ENCODE data around the gene RBMS1. TPM values are rescaled to one million over a fixed set of nuclear protein-coding genes. Genes with fewer than 3 reads are reported as not detected.

RBMS1 gene
- total RNA-seq, 4 donors from 2014 or later, result 13.0 to 24.5 (median 14.1) TPM

- ATAC-seq (no peak), DNase-seq (no peak)
- Histone ChIP-seq H3K27me3 (no peaks in the 10 kb centered on the region), H3K4me1 (peaks cover 33 to 42% of the 10 kb centered on the region in 2 donors), H3K27ac (peak overlapping the region in 3 of 4 donors; percentile 83 to 87 (median 85)), H3K36me3 (no peaks in the 10 kb centered on the region), H3K9me3 (no peaks in the 10 kb centered on the region), H3K4me3 (peak overlapping the region in 1 of 4 donors; percentile 38)
- TF ChIP-seq CTCF (IDR thresholded peaks at IDR 0.05 in 4 of 5, conservative IDR thresholded peaks at IDR 0.05 in 1 of 5), result no peak
- TF ChIP-seq POLR2A (IDR thresholded peaks at IDR 0.05), result no peak
- in situ Hi-C loops (cut with MboI; ENCODE audit: low sequenced_read_pairs in 4 of 4) (loop anchor here in 2 of 4 donors (5.0 to 10.0 kb wide), 2 partner anchors 733 to 741 kb away; no protein-coding TSS in a partner anchor), intact Hi-C loops (cut with DNase I; ENCODE audit: low total_unique reads) (no loop called here)
Observed at GRCh38 chr2:160254189-160254762, 239.3 kb downstream of the RBMS1 start.

- TF ChIP-seq POLR2A (IDR thresholded peaks at IDR 0.05) (no peak), CTCF (IDR thresholded peaks at IDR 0.05 in 4 of 5, conservative IDR thresholded peaks at IDR 0.05 in 1 of 5) (no peak)
- ATAC-seq (peak; percentile 89 to 95), DNase-seq (no peak)
- H3K27ac ChIP-seq, result peak overlapping the region; percentile 67 to 87 (median 84)
- peaks cover 39 to 48% of the 10 kb centered on the region in 2 donors for H3K4me1 ChIP-seq
- in situ Hi-C loops (cut with MboI; ENCODE audit: low sequenced_read_pairs in 4 of 4), result loop anchor here in 2 of 4 donors (5.0 to 10.0 kb wide), 2 partner anchors 734 to 741 kb away; no protein-coding TSS in a partner anchor
- intact Hi-C loops (cut with DNase I; ENCODE audit: low total_unique reads), result loop anchor here (1.0 kb wide), 1 partner anchor 18 kb away; no protein-coding TSS in a partner anchor
- H3K36me3 ChIP-seq, result no peaks in the 10 kb centered on the region
- H3K9me3 ChIP-seq, result no peaks in the 10 kb centered on the region
- no peaks in the 10 kb centered on the region for H3K27me3 ChIP-seq
- H3K4me3 ChIP-seq, result peak overlapping the region; percentile 38 to 54 (median 48)
Observed at GRCh38 chr2:160253440-160254188, 240.0 kb downstream of the RBMS1 start.

- H3K4me3 ChIP-seq, result peak overlapping the region; percentile 38 to 54 (median 48)
- H3K9me3 ChIP-seq, result no peaks in the 10 kb centered on the region
- intact Hi-C loops (cut with DNase I; ENCODE audit: low total_unique reads), result loop anchor here (1.0 kb wide), 1 partner anchor 18 kb away; no protein-coding TSS in a partner anchor
Observed at GRCh38 chr2:160252900-160253299, 240.7 kb downstream of the RBMS1 start.

More at GRCh38 chr2:160252900-160253299, 240.7 kb downstream of the RBMS1 start:
- no peaks in the 10 kb centered on the region for H3K27me3 ChIP-seq
- in situ Hi-C loops (cut with MboI; ENCODE audit: low sequenced_read_pairs in 4 of 4), result loop anchor here in 2 of 4 donors (5.0 to 10.0 kb wide), 2 partner anchors 734 to 742 kb away; no protein-coding TSS in a partner anchor
- no peak for TF ChIP-seq CTCF (IDR thresholded peaks at IDR 0.05 in 4 of 5, conservative IDR thresholded peaks at IDR 0.05 in 1 of 5)
- no peak for TF ChIP-seq POLR2A (IDR thresholded peaks at IDR 0.05)
- DNase-seq (no peak), ATAC-seq (no peak)
- peak overlapping the region; percentile 67 to 87 (median 84) for H3K27ac ChIP-seq
- H3K4me1 ChIP-seq, result peaks cover 46 to 55% of the 10 kb centered on the region in 2 donors
- H3K36me3 ChIP-seq, result no peaks in the 10 kb centered on the region
